ENCODE results near the gene EPHA7. TPM values are rescaled to one million over a fixed set of nuclear protein-coding genes. Genes with fewer than 3 reads are reported as not detected.

The EPHA7 gene
- polyA plus RNA-seq, 1 donor (not counting 4 experiments of a cell fraction or from before 2014, with no cell fraction given): not detected

- Histone ChIP-seq H3K9me3 (ENCODE audit: control insufficient read depth, low read depth, low read length) (no peaks in the 10 kb centered on the region), H3K4me2 (ENCODE audit: control insufficient read depth, extremely low read depth, insufficient read depth, low read depth, low read length) (no peak overlapping the region), H3K9ac (ENCODE audit: control insufficient read depth, extremely low read depth, insufficient read depth, low read length) (no peak overlapping the region), H3K27me3 (ENCODE audit: control insufficient read depth, extremely low read depth, insufficient read depth, low read length) (no peaks in the 10 kb centered on the region), H3K36me3 (ENCODE audit: control insufficient read depth in 2 of 2, extremely low read depth in 1 of 2, insufficient read depth in 2 of 2, low read length in 2 of 2) (no peaks in the 10 kb centered on the region), H3K4me1 (ENCODE audit: control insufficient read depth, extremely low read depth, insufficient read depth, low read length) (no peaks in the 10 kb centered on the region), H3K79me2 (ENCODE audit: control insufficient read depth, insufficient read depth, low read length) (no peaks in the 10 kb centered on the region), H3K27ac (ENCODE audit: control insufficient read depth, insufficient read depth, low read length) (no peak overlapping the region), H4K20me1 (ENCODE audit: control insufficient read depth, extremely low read depth, insufficient read depth, low read length) (no peaks in the 10 kb centered on the region), H3K4me3 (ENCODE audit: control insufficient read depth in 2 of 3, extremely low read depth in 1 of 3, insufficient read depth in 2 of 3, low read depth in 1 of 3, low read length in 3 of 3) (no peak overlapping the region), H3K9me1 (ENCODE audit: control insufficient read depth, extremely low read depth, insufficient read depth, low read length) (no peaks in the 10 kb centered on the region), H2AFZ (ENCODE audit: control insufficient read depth, low read length) (no peak overlapping the region)
- dilution Hi-C loops (cut with MboI; ENCODE audit: extremely low pct_ligation_motif_present, low sequenced_read_pairs): no loop called here
- no peak for TF ChIP-seq EZH2 (IDR thresholded peaks at IDR 0.05; ENCODE audit: low read length)
- TF ChIP-seq CTCF (optimal IDR thresholded peaks at IDR 0.05 in 1 of 3, IDR thresholded peaks at IDR 0.05 in 1 of 3, conservative IDR thresholded peaks at IDR 0.05 in 1 of 3; ENCODE audit: extremely low read depth in 1 of 3, insufficient read depth in 2 of 3, low read length in 3 of 3): no peak
- FAIRE-seq (no peak), DNase-seq (ENCODE audit: low read depth, low spot score) (no peak)
These were observed 119.7 kb downstream of the EPHA7 start for GRCh38 chr6:93299622-93300021.

- H2AFZ ChIP-seq (ENCODE audit: control insufficient read depth, low read length): no peak overlapping the region
These were observed 123.7 kb downstream of the EPHA7 start for GRCh38 chr6:93295631-93296030.

More at GRCh38 chr6:93295631-93296030, 123.7 kb downstream of the EPHA7 start:
- Histone ChIP-seq H3K9me1 (ENCODE audit: control insufficient read depth, extremely low read depth, insufficient read depth, low read length) (no peaks in the 10 kb centered on the region), H3K36me3 (ENCODE audit: control insufficient read depth in 2 of 2, extremely low read depth in 1 of 2, insufficient read depth in 2 of 2, low read length in 2 of 2) (no peaks in the 10 kb centered on the region), H3K27ac (ENCODE audit: control insufficient read depth, insufficient read depth, low read length) (no peak overlapping the region), H3K4me3 (ENCODE audit: control insufficient read depth in 2 of 3, extremely low read depth in 1 of 3, insufficient read depth in 2 of 3, low read depth in 1 of 3, low read length in 3 of 3) (no peak overlapping the region), H3K27me3 (ENCODE audit: control insufficient read depth, extremely low read depth, insufficient read depth, low read length) (no peaks in the 10 kb centered on the region), H4K20me1 (ENCODE audit: control insufficient read depth, extremely low read depth, insufficient read depth, low read length) (no peaks in the 10 kb centered on the region), H3K9me3 (ENCODE audit: control insufficient read depth, low read depth, low read length) (no peaks in the 10 kb centered on the region), H3K79me2 (ENCODE audit: control insufficient read depth, insufficient read depth, low read length) (no peaks in the 10 kb centered on the region), H3K4me2 (ENCODE audit: control insufficient read depth, extremely low read depth, insufficient read depth, low read depth, low read length) (no peak overlapping the region), H3K4me1 (ENCODE audit: control insufficient read depth, extremely low read depth, insufficient read depth, low read length) (no peaks in the 10 kb centered on the region), H3K9ac (ENCODE audit: control insufficient read depth, extremely low read depth, insufficient read depth, low read length) (no peak overlapping the region)
- DNase-seq (ENCODE audit: low read depth, low spot score) (no peak), FAIRE-seq (no peak)
- no peak for TF ChIP-seq CTCF (optimal IDR thresholded peaks at IDR 0.05 in 1 of 3, IDR thresholded peaks at IDR 0.05 in 1 of 3, conservative IDR thresholded peaks at IDR 0.05 in 1 of 3; ENCODE audit: extremely low read depth in 1 of 3, insufficient read depth in 2 of 3, low read length in 3 of 3)
- dilution Hi-C loops (cut with MboI; ENCODE audit: extremely low pct_ligation_motif_present, low sequenced_read_pairs): no loop called here

Measured in keratinocyte (primary cell).